K562 (cell line): Measurements from ENCODE around the gene TRDMT1. TPM values are rescaled to one million over a fixed set of nuclear protein-coding genes. Genes with fewer than 3 reads are reported as not detected.

Experiments
- ARID2 ChIP-seq: fragments of 450-650 bp; IDR thresholded peaks from 2 replicates; pipeline ENCODE4 v1.6.1; 2017; ENCODE audit warnings: antibody characterized with exemption, mild to moderate bottlenecking
- FOSL1 ChIP-seq: fragments of 200-800 bp; sonication (Bioruptor generic); conservative IDR thresholded peaks from 2 replicates; pipeline ENCODE4 v1.6.1; 2016; ENCODE audit warnings: missing genetic modification characterization, missing compliant biosample characterization
- FOXM1 ChIP-seq, 2 experiments: fragments of 450-650 bp in 1 of 2; sonication (generic) in 1 of 2; formaldehyde crosslinking in 1 of 2; IDR thresholded peaks; 2 replicates each; pipeline versions ENCODE4 v1.6.1 to v1.9.0; 2017 to 2022; ENCODE audit warnings: low read depth in 2 of 2, mild to moderate bottlenecking in 2 of 2, missing genetic modification reagents in 1 of 2, moderate library complexity in 1 of 2
- ILF3 ChIP-seq: fragments of 450-650 bp; IDR thresholded peaks from 2 replicates; pipeline ENCODE4 v1.6.1; 2018; ENCODE audit warnings: antibody characterized with exemption, mild to moderate bottlenecking, moderate library complexity, borderline replicate concordance
- MEF2A ChIP-seq: IDR thresholded peaks from 2 replicates; pipeline ENCODE4 v1.6.1; 2011; ENCODE audit warnings: low read depth, mild to moderate bottlenecking, low read length, moderate library complexity; ENCODE audit not compliant: control insufficient read depth
- MGA ChIP-seq: fragments of 450-650 bp; IDR thresholded peaks from 2 replicates; pipeline ENCODE4 v1.6.1; 2016; ENCODE audit warnings: mild to moderate bottlenecking, moderate library complexity
- RBBP5 ChIP-seq: fragments of 200-600 bp; sonication (generic); IDR thresholded peaks from 2 replicates; pipeline ENCODE4 v1.6.1; 2012; ENCODE audit warnings: borderline replicate concordance, mild to moderate bottlenecking, low read length, control low read depth, inconsistent platforms; ENCODE audit not compliant: insufficient read depth, poor library complexity, severe bottlenecking
- STAT5A ChIP-seq: IDR thresholded peaks from 2 replicates; pipeline ENCODE4 v1.6.1; 2012; ENCODE audit warnings: low read length, inconsistent platforms, borderline replicate concordance
- ZNF282 ChIP-seq: sonication (generic); formaldehyde crosslinking; IDR thresholded peaks from 2 replicates; pipeline ENCODE4 v1.8.1; 2023; ENCODE audit warnings: missing genetic modification reagents
- ZNF592 ChIP-seq: fragments of 450-650 bp; IDR thresholded peaks from 2 replicates; pipeline ENCODE4 v1.6.1; 2017; ENCODE audit warnings: antibody characterized with exemption, mild to moderate bottlenecking
- polyA plus RNA-seq, 8 experiments: library from polyadenylated mRNA; depleted of rRNA in 4 of 8; stranded (reverse) in 5 of 8; unstranded in 3 of 8; fragments of >200 nt; fragmentation: Nextera tagmentation in 2 of 8; fragmentation: Illumina TruSeq in 1 of 8; extraction: Ambion mirVana in 2 of 8; extraction: Trizol in 1 of 8; gene quantifications; 2 replicates each; pipeline versions ENCODE4 v1.2.1 to v1.2.3, GENCODE V29; 2011 to 2014; ENCODE audit warnings: inconsistent platforms in 1 of 8, missing spikeins in 1 of 8
- total RNA-seq, 7 experiments: library from RNA; depleted of rRNA in 6 of 7; stranded (reverse); fragments of >200 nt in 6 of 7; fragmentation: Illumina TruSeq in 2 of 7; extraction: Trizol in 2 of 7; gene quantifications; 2 replicates each; pipeline versions ENCODE4 v1.2.1 to v1.2.3, GENCODE V29; 2011 to 2021; ENCODE audit warnings: low replicate concordance in 1 of 7

The TRDMT1 gene
- total and polyA plus RNA-seq, 9 of the 15 experiments (the other 6 are each of a cell fraction or from before 2014, with no cell fraction given): 5.4 to 12.6 (median 9.3) TPM

- peak; percentile 67 for TF ChIP-seq MGA
- TF ChIP-seq MEF2A: no peak
- peak; percentile 45; the same call in 1 of the 2 replicates for TF ChIP-seq FOXM1 (IDR thresholded peaks at IDR 0.05; ENCODE audit: low read depth)
- no peak for TF ChIP-seq FOXM1 (CRISPR knock-in tag; IDR thresholded peaks at IDR 0.05; ENCODE audit: low read depth)
- no peak for TF ChIP-seq ILF3
- peak; percentile 77 for TF ChIP-seq FOSL1 (tag)
- TF ChIP-seq ZNF592: peak; percentile 80
- TF ChIP-seq RBBP5: no peak
- TF ChIP-seq ARID2: no peak
- TF ChIP-seq ZNF282: no peak
- peak; percentile 37; the same call in 1 of the 2 replicates for TF ChIP-seq STAT5A
These were observed 1.9 kb upstream of the TRDMT1 start (continued) for GRCh38 chr10:17203416-17203815.
